HEK293T (cell line): Measurements from ENCODE around the gene CYTL1.

ENCODE experiments used
- CTCF ChIA-PET: fragments of 350-600 bp; formaldehyde crosslinking; extraction: SDS; loops from one replicate; lab custom pipeline; 2021; ENCODE audit warnings: antibody characterized with exemption, inconsistent platforms; lab: Yijun Ruan, JAX
- POLR2A ChIA-PET: fragments of 350-600 bp; formaldehyde crosslinking; extraction: SDS; loops from one replicate; lab custom pipeline; 2020; ENCODE audit warnings: antibody characterized with exemption, inconsistent platforms; lab: Yijun Ruan, JAX
- DNase-seq: peaks from one replicate; pipeline ENCODE4 v3.0.0; 2012; ENCODE audit warnings: mixed read lengths; ENCODE audit errors: extremely low spot score
- ARNT ChIP-seq: fragments of 450-650 bp; IDR thresholded peaks from 2 replicates; pipeline ENCODE4 v1.6.1; 2017; ENCODE audit warnings: mild to moderate bottlenecking
- BHLHE40 ChIP-seq: fragments of 450-650 bp; IDR thresholded peaks from 2 replicates; pipeline ENCODE4 v1.6.1; 2016; ENCODE audit warnings: mild to moderate bottlenecking, moderate library complexity, borderline replicate concordance
- CTBP1 ChIP-seq: fragments of 450-650 bp; IDR thresholded peaks from 2 replicates; pipeline ENCODE4 v1.6.1; 2016; ENCODE audit warnings: borderline replicate concordance
- ELF4 ChIP-seq: fragments of 450-650 bp; IDR thresholded peaks from 2 replicates; pipeline ENCODE4 v1.6.1; 2017; ENCODE audit warnings: antibody characterized with exemption
- FOXA1 ChIP-seq: fragments of 450-650 bp; IDR thresholded peaks from 2 replicates; pipeline ENCODE4 v1.6.1; 2016; ENCODE audit warnings: mild to moderate bottlenecking
- FOXK2 ChIP-seq: fragments of 450-650 bp; IDR thresholded peaks from 2 replicates; pipeline ENCODE4 v1.6.1; 2016; ENCODE audit warnings: mild to moderate bottlenecking
- FOXM1 ChIP-seq: fragments of 450-650 bp; IDR thresholded peaks from 2 replicates; pipeline ENCODE4 v1.6.1; 2017; ENCODE audit warnings: mild to moderate bottlenecking, borderline replicate concordance
- HDGF ChIP-seq: fragments of 450-650 bp; IDR thresholded peaks from 2 replicates; pipeline ENCODE4 v1.6.1; 2017; ENCODE audit warnings: antibody characterized with exemption, borderline replicate concordance
- L3MBTL2 ChIP-seq: fragments of 450-650 bp; conservative IDR thresholded peaks from 2 replicates; pipeline ENCODE4 v1.6.1; 2016; ENCODE audit warnings: mild to moderate bottlenecking
- LEF1 ChIP-seq: fragments of 450-650 bp; IDR thresholded peaks from 2 replicates; pipeline ENCODE4 v1.6.1; 2017; ENCODE audit warnings: mild to moderate bottlenecking, borderline replicate concordance
- NFRKB ChIP-seq: fragments of 450-650 bp; IDR thresholded peaks from 2 replicates; pipeline ENCODE4 v1.6.1; 2016; ENCODE audit warnings: mild to moderate bottlenecking, moderate library complexity
- SP1 ChIP-seq: fragments of 450-650 bp; IDR thresholded peaks from 2 replicates; pipeline ENCODE4 v1.6.1; 2017
- SUZ12 ChIP-seq: fragments of 450-650 bp; IDR thresholded peaks from 2 replicates; pipeline ENCODE4 v1.6.1; 2016; ENCODE audit warnings: mild to moderate bottlenecking
- TARDBP ChIP-seq: fragments of 450-650 bp; IDR thresholded peaks from 2 replicates; pipeline ENCODE4 v1.6.1; 2016
- ZNF384 ChIP-seq: fragments of 450-650 bp; IDR thresholded peaks from 2 replicates; pipeline ENCODE4 v1.6.1; 2016
- TF ChIP-seq, protein P1 (sequence below): fragments of 450-650 bp; IDR thresholded peaks from 2 replicates; pipeline ENCODE4 v1.6.1; 2016

CYTL1 gene

DNA sequence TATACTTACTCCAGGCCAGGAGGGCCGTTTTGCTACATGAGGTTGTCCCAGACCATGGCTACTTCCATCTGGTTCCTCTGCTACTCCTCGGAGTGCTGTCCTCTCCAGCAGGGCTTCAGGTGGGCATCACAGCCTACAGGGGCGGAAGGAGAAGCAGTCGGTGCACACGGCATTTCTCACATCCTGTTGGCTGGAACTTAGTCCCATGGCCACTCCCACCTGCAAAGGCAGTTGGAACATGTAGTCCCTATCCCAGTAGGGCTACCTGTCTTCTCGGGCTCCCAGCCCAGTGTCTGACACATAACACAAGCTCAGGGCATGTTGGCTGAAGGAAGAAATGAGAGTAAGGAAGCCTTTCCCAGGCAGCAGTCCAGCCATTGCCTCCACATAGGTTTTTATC is 24.3 kb upstream of the CYTL1 start:
- POLR2A ChIA-PET = no interaction called here
- DNase-seq = no peak
- CTCF ChIA-PET = no interaction called here
- TF ChIP-seq L3MBTL2 (no peak), NFRKB (no peak), ELF4 (no peak), FOXM1 (no peak), SP1 (no peak), ARNT (no peak), BHLHE40 (no peak), ZNF384 (no peak), HDGF (no peak), SUZ12 (no peak), FOXK2 (no peak), TARDBP (no peak), LEF1 (no peak), FOXA1 (no peak), CTBP1 (no peak)
- TF ChIP-seq, protein P1, sequence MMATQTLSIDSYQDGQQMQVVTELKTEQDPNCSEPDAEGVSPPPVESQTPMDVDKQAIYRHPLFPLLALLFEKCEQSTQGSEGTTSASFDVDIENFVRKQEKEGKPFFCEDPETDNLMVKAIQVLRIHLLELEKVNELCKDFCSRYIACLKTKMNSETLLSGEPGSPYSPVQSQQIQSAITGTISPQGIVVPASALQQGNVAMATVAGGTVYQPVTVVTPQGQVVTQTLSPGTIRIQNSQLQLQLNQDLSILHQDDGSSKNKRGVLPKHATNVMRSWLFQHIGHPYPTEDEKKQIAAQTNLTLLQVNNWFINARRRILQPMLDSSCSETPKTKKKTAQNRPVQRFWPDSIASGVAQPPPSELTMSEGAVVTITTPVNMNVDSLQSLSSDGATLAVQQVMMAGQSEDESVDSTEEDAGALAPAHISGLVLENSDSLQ = no peak

DNA sequence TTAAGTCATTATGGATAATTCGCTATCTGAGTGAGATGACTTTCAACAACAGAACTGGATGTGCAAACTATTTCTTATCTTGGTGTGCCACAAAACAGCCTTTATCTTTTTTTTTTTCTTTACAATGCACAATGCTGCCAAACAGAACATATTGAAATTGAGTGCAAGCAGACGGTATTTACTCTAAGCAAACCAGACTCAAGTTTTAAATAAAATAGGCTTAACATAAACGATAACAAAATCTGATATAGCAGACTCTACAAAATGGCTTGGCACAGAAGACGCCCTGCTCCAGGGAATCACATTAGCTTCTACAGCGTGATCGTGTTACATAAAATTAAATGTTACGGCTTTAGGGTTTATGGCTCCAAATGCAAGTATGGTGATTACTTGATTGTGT is 22.4 kb upstream of the CYTL1 start:
- CTCF ChIA-PET = interaction anchor here (0.9 kb wide), 1 partner anchor 152 kb away, joined by 3 read pairs; no protein-coding TSS in a partner anchor
- TF ChIP-seq L3MBTL2 = no peak
- TF ChIP-seq FOXK2 = no peak
- no peak for TF ChIP-seq LEF1
- no peak for DNase-seq
- POLR2A ChIA-PET = no interaction called here

DNA sequence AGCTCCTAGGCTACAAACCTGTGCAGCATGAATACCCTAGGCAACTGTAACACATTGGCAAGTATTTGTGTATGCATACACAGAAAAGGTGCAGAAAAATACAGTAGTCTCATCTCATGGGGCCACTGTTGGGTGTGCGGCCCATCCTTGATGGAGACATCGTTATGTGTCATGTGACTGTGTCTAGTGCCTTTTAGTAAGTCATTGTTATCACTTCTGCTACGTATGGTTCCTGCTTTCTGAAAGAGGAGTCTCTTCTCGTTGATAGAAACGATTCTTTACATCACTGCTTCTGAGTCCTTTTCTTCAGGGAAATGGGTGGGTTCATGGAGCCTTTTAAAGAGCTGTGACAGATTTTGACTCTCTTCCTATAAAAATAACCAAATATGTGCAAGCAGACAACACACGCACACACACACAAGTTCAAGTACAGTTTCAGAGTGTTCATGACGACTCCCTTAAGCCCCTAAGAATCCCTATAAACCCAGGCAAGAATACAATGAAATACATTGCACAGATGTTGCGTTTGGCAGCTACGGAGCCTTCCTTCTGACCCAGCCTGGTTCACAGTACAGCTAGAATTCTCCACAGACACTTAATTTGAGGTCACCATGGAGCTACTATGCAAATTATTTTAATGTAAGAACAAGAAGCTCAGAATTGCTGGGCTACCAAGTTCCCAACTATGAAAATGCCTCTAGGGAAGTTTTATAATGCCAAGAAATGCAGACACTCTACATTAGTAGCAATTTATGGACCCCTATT is 21.8 kb upstream of the CYTL1 start:
- POLR2A ChIA-PET = no interaction called here
- TF ChIP-seq ARNT (no peak), CTBP1 (no peak), SUZ12 (no peak), ELF4 (no peak), HDGF (no peak), LEF1 (no peak), FOXK2 (no peak), ZNF384 (no peak), FOXM1 (no peak), FOXA1 (no peak), NFRKB (no peak), L3MBTL2 (no peak)
- TF ChIP-seq, protein P1 = no peak
- no peak for DNase-seq
- CTCF ChIA-PET = interaction anchor here (0.9 kb wide), 1 partner anchor 151 kb away, joined by 3 read pairs; no protein-coding TSS in a partner anchor

DNA sequence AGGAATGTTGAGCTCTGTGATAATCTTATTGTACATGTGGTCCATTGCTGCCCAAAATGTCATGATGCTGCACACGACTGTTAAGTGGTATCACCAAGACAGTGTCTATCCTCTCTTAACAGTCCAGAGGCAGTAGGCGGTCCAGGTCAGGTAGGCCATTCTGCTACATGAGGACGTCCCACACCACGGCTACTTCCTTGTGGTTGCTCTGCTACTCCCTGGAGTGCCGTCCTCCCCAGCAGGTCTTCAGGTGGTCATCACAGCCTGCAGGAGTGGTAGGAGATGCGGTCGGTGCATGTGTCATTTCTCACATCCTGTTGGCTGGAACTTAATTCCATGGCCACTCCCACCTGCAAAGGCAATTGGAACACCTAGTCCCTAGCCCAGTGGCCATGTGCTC is 20.5 kb upstream of the CYTL1 start:
- CTCF ChIA-PET = no interaction called here
- no peak for TF ChIP-seq CTBP1
- TF ChIP-seq SP1 = no peak
- TF ChIP-seq, protein P1 = no peak
- POLR2A ChIA-PET = no interaction called here
- no peak for DNase-seq

DNA sequence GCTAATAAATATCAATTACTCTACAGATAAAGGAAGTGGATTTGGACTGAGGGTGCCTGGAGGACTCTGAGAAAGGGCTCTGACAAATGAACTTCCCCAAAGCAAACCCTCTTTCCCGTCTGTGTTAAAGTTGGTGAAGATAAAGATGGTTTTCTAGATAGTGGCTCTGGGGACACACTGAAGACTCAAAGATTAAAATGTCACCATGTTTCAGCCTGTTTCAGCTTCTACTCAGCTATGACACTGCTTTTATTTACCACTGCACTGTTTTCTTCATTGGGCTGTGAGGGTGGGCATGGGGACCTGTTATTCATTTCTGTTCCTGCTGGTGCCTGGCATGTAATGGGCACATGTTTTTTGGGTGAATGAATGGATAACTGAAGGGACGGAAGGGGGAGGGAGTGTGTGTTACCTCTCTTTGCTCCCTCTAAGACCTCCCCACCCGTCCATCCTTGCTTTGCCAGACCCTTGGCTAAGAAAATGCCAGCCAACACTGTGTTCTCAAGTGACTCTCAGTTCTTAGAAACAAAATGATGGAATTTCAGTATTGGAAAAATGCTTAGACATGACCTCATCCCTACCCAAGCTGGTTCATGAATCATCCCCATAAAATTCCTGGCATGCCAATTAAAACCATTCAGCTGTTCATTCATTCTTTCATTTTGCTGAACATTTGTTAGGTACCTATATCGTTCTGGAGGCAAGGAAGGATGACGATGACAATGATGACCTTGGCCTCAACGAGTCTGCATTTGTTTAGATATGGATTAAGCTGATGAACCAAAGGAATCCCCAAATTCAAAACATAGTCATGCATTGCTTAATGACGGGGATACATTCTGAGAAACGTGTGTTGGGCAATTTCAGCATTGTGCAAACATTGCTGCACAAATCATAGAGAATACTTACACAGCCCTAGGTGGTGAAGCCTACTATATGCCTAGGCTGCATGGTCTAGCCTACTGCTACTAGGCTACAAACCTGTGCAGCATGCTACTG is 18.6 kb upstream of the CYTL1 start:
- DNase-seq = no peak
- POLR2A ChIA-PET = no interaction called here

DNA sequence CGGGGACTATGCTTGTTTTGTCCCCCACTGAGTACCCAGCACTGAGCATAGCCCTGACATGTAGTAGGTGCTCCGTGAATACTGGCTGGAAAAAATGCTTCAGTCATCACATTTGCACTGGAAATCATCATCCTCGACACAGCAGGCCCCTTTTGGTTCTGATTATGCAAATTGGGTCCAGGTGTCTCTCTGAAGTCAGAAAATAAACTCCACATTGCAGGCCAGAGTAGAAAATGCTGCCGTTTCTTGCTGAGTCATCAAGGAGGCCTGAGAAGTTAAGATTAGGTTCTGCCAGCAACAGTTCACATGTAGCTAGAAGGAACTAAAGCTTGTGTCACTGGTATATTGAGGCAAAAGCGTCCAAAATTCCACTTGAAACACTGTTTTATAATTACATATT is 17.0 kb upstream of the CYTL1 start:
- DNase-seq = no peak
- CTCF ChIA-PET = interaction anchor here (1.1 kb wide), 1 partner anchor 364 kb away, joined by 6 read pairs; no protein-coding TSS in a partner anchor
- TF ChIP-seq ZNF384 = no peak
- TF ChIP-seq BHLHE40 = no peak
- POLR2A ChIA-PET = no interaction called here

More for the DNA sequence above, 18.6 kb upstream of the CYTL1 start:
- CTCF ChIA-PET = no interaction called here
- TF ChIP-seq HDGF (no peak), ARNT (no peak), FOXK2 (no peak), FOXA1 (no peak), SUZ12 (no peak), TARDBP (no peak)
